ENCODE results near the gene C1S. TPM values are rescaled to one million over a fixed set of nuclear protein-coding genes. Genes with fewer than 3 reads are reported as not detected.
"Not testable (repeated sequence)": the region's sequence is repeated elsewhere in the genome, so short reads cannot be mapped to it uniquely, and the experiment has no call there.

C1S gene
- total RNA-seq, 1 donor from 2014 or later = 108 TPM

DNA sequence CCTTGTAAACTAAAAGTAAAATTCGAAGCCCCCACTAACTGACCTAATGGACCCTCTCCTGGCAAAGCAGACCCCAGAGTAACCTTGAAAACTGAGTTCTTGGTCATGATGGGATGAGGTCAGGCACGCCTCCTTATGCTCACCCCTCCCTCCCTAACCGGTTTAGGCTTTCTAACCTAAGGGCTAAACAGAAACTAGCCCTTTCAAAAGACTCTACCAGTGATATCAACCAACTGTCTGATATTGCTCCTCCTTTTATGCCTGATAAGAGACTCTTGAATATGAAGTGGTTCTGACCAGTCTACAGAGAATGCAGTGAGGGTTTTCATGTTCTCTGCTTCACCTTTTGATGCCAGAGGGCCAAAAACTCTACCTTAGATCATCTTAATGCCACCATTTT is 37.4 kb upstream of the C1S start:
- H3K36me3 ChIP-seq = no peaks in the 10 kb centered on the region
- intact Hi-C loops (cut with micrococcal nuclease) = no loop called here
- H3K27ac ChIP-seq (replicated peaks) = no peak overlapping the region
- no peak for DNase-seq
- H3K4me1 ChIP-seq = peaks cover 9% of the 10 kb centered on the region
- no peak overlapping the region for H3K4me3 ChIP-seq
- no peak for TF ChIP-seq CTCF (IDR thresholded peaks at IDR 0.05; ENCODE audit: borderline replicate concordance)
- no peaks in the 10 kb centered on the region for H3K27me3 ChIP-seq (ENCODE audit: low read depth)
- no peaks in the 10 kb centered on the region for H3K9me3 ChIP-seq (replicated peaks)

GRCh38 chr12:7026854-7027253 is 33.7 kb upstream of the C1S start:
- TF ChIP-seq CTCF (IDR thresholded peaks at IDR 0.05; ENCODE audit: borderline replicate concordance) = no peak
- H3K4me1 ChIP-seq = no peaks in the 10 kb centered on the region
- no peak for DNase-seq
- H3K9me3 ChIP-seq (replicated peaks) = no peaks in the 10 kb centered on the region
- H3K4me3 ChIP-seq = no peak overlapping the region
- H3K27me3 ChIP-seq (ENCODE audit: low read depth) = no peaks in the 10 kb centered on the region
- no peaks in the 10 kb centered on the region for H3K36me3 ChIP-seq
- intact Hi-C loops (cut with micrococcal nuclease) = no loop called here
- no peak overlapping the region for H3K27ac ChIP-seq (replicated peaks)

DNA sequence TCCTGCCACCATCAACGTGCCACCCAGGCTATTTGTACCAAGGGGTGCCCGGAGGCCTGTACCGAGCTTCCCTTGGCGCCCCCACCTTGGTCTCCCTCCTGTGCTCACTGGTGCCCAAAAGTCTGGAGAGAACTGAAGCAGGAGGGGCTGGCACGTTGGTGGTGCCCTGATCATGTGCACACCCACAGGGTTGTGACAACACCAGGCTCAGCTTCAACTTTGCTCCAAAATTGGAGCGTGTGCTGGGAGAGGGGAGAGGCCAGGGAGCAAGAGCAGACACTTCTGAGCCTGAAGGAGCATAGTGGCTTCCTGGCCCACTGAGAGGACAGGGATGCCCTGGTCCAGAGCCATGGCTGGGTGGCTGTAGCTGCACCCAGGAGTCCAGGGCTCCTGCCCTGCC is 29.2 kb upstream of the C1S start:
- Histone ChIP-seq H3K27me3 (ENCODE audit: low read depth) (no peaks in the 10 kb centered on the region), H3K9me3 (replicated peaks) (no peaks in the 10 kb centered on the region), H3K27ac (replicated peaks) (no peak overlapping the region), H3K4me3 (no peak overlapping the region), H3K4me1 (no peaks in the 10 kb centered on the region), H3K36me3 (no peaks in the 10 kb centered on the region)
- no peak for TF ChIP-seq CTCF (IDR thresholded peaks at IDR 0.05; ENCODE audit: borderline replicate concordance)
- DNase-seq = no peak
- intact Hi-C loops (cut with micrococcal nuclease) = no loop called here

DNA sequence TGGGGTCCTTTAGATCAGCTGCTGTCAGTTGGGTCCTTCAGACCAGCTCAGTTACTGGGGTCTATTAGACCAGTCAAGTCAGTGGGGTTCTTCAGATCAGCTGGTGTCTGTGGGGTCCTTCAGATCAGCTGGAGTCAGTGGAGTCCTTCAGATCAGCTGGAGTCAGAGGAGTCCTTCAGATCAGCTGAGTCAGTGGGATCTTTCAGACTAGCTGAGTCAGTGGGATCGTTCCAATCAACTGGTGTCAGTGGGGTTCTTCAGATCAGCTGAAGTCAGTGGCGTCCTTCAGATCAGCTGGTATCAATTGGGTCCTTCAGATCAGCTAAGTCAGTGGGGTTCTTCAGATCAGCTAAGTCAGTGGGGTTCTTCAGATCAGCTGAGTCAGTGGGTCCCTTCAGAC is 27.5 kb upstream of the C1S start:
- TF ChIP-seq CTCF (IDR thresholded peaks at IDR 0.05; ENCODE audit: borderline replicate concordance) = no peak
- intact Hi-C loops (cut with micrococcal nuclease) = no loop called here

GRCh38 chr12:7034464-7034863 is 26.1 kb upstream of the C1S start:
- Histone ChIP-seq H3K4me1 (no peaks in the 10 kb centered on the region), H3K4me3 (no peak overlapping the region), H3K27ac (replicated peaks) (no peak overlapping the region), H3K36me3 (no peaks in the 10 kb centered on the region), H3K9me3 (replicated peaks) (no peaks in the 10 kb centered on the region), H3K27me3 (ENCODE audit: low read depth) (no peaks in the 10 kb centered on the region)
- DNase-seq = no peak
- TF ChIP-seq CTCF (IDR thresholded peaks at IDR 0.05; ENCODE audit: borderline replicate concordance) = no peak
- intact Hi-C loops (cut with micrococcal nuclease) = no loop called here

More for the DNA sequence above, 27.5 kb upstream of the C1S start:
- H3K27ac ChIP-seq (replicated peaks) = no peak overlapping the region
- H3K4me3 ChIP-seq = no peak overlapping the region
- DNase-seq = no peak
- H3K36me3 ChIP-seq = no peaks in the 10 kb centered on the region
- no peaks in the 10 kb centered on the region for H3K9me3 ChIP-seq (replicated peaks)
- H3K27me3 ChIP-seq (ENCODE audit: low read depth) = no peaks in the 10 kb centered on the region
- H3K4me1 ChIP-seq = no peaks in the 10 kb centered on the region

DNA sequence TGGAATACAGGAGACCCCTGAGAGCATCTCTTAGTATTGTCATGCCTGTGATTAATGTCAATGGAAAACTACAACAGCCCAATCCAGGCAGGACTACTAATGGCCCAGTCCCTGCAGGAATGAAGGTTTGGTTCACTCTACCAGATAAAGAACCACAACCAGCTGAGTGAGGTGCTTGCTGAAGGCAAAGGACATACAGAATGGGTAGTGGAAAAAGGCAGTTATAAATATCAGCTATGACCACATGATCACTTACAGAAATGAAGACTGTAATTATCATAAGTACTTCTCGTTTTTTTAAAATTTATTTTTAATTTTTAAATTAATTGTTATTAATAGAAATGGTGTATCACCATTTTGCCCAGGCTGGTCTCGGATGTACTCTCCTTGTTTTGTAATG is 25.1 kb upstream of the C1S start:
- DNase-seq = no peak
- TF ChIP-seq CTCF (IDR thresholded peaks at IDR 0.05; ENCODE audit: borderline replicate concordance) = no peak
- Histone ChIP-seq H3K4me3 (no peak overlapping the region), H3K4me1 (no peaks in the 10 kb centered on the region), H3K27me3 (ENCODE audit: low read depth) (no peaks in the 10 kb centered on the region), H3K27ac (replicated peaks) (no peak overlapping the region), H3K36me3 (no peaks in the 10 kb centered on the region), H3K9me3 (replicated peaks) (no peaks in the 10 kb centered on the region)
- intact Hi-C loops (cut with micrococcal nuclease) = no loop called here

GRCh38 chr12:7037411-7037810 is 23.1 kb upstream of the C1S start:
- not testable (repeated sequence) for H3K4me1 ChIP-seq, H3K36me3 ChIP-seq

More at GRCh38 chr12:7037411-7037810, 23.1 kb upstream of the C1S start:
- intact Hi-C loops (cut with micrococcal nuclease); H3K27me3 ChIP-seq (ENCODE audit: low read depth); DNase-seq; H3K4me3 ChIP-seq; H3K9me3 ChIP-seq (replicated peaks); H3K27ac ChIP-seq (replicated peaks): not testable (repeated sequence)

Measured in left ventricle myocardium inferior (tissue), 1 donor.